HEK293 (cell line): ENCODE data around the gene PKN1.

Source experiments
- CTCF ChIA-PET: fragments of 350-600 bp; formaldehyde crosslinking; extraction: SDS; loops from one replicate; lab custom pipeline; 2021; ENCODE audit warnings: antibody characterized with exemption; lab: Yijun Ruan, JAX
- POLR2A ChIA-PET: fragments of 300-600 bp; formaldehyde crosslinking; extraction: SDS; loops from one replicate; lab custom pipeline; 2020; ENCODE audit warnings: antibody characterized with exemption, inconsistent platforms; lab: Yijun Ruan, JAX
- H3K27ac ChIP-seq: fragments of 200-500 bp; sonication (Bioruptor generic); 2 replicates; pipeline ENCODE4 v1.5.1; 2014; ENCODE audit warnings: low read depth, low read length, control low read depth, inconsistent platforms; ENCODE audit errors: extremely low read depth
- H3K36me3 ChIP-seq, 2 experiments: fragments of 200-500 bp in 1 of 2; sonication (Bioruptor generic) in 1 of 2; 1 replicate in 1 of 2; 2 replicates in 1 of 2; pipeline ENCODE4 v1.5.1; 2014 to 2017; ENCODE audit warnings: inconsistent platforms in 2 of 2, low read length in 2 of 2; ENCODE audit not compliant: control insufficient read depth in 2 of 2, insufficient read depth in 1 of 2
- H3K4me1 ChIP-seq: fragments of 200-500 bp; sonication (Bioruptor generic); 2 replicates; pipeline ENCODE4 v1.5.1; 2014; ENCODE audit warnings: mild to moderate bottlenecking, low read length, inconsistent platforms; ENCODE audit not compliant: control insufficient read depth, insufficient read depth
- H3K4me3 ChIP-seq: 2 replicates; pipeline ENCODE4 v1.5.1; 2011; ENCODE audit warnings: low read depth, mild to moderate bottlenecking, control low read depth, low read length, moderate library complexity
- H3K9me3 ChIP-seq: fragments of 200-500 bp; sonication (Bioruptor generic); 2 replicates; pipeline ENCODE4 v1.5.1; 2014; ENCODE audit warnings: low read depth, low read length, inconsistent platforms; ENCODE audit not compliant: control insufficient read depth, insufficient read depth
- GFI1B ChIP-seq: fragments of 450-650 bp; formaldehyde crosslinking; IDR thresholded peaks from 2 replicates; pipeline ENCODE4 v1.5.1; 2016; ENCODE audit warnings: missing biosample characterization, missing genetic modification characterization
- KLF17 ChIP-seq: fragments of 450-650 bp; formaldehyde crosslinking; IDR thresholded peaks from 2 replicates; pipeline ENCODE4 v1.5.1; 2016; ENCODE audit warnings: missing biosample characterization, missing genetic modification characterization
- PRDM10 ChIP-seq: fragments of 450-650 bp; formaldehyde crosslinking; IDR thresholded peaks from 2 replicates; pipeline ENCODE4 v1.5.1; 2016; ENCODE audit warnings: missing biosample characterization, missing genetic modification characterization
- SALL2 ChIP-seq: fragments of 450-650 bp; formaldehyde crosslinking; IDR thresholded peaks from 2 replicates; pipeline ENCODE4 v1.5.0; 2017; ENCODE audit warnings: missing biosample characterization, mild to moderate bottlenecking, missing genetic modification characterization, borderline replicate concordance
- SCRT2 ChIP-seq: fragments of 450-650 bp; formaldehyde crosslinking; IDR thresholded peaks from 2 replicates; pipeline ENCODE4 v1.5.1; 2016; ENCODE audit warnings: missing biosample characterization, missing genetic modification characterization
- ZBTB10 ChIP-seq: fragments of 450-650 bp; formaldehyde crosslinking; IDR thresholded peaks from 2 replicates; pipeline ENCODE4 v1.5.1; 2016; ENCODE audit warnings: missing biosample characterization, missing genetic modification characterization
- ZBTB11 ChIP-seq: fragments of 450-650 bp; formaldehyde crosslinking; conservative IDR thresholded peaks from 2 replicates; pipeline ENCODE4 v1.5.1; 2016; ENCODE audit warnings: low read depth, missing biosample characterization, missing genetic modification characterization
- ZBTB26 ChIP-seq: fragments of 450-650 bp; formaldehyde crosslinking; optimal IDR thresholded peaks from 2 replicates; pipeline ENCODE3; 2016; ENCODE audit warnings: missing biosample characterization, mild to moderate bottlenecking, missing genetic modification characterization
- ZNF132 ChIP-seq: fragments of 450-650 bp; formaldehyde crosslinking; IDR thresholded peaks from 2 replicates; pipeline ENCODE4 v1.5.1; 2017; ENCODE audit warnings: missing biosample characterization, missing genetic modification characterization, borderline replicate concordance
- ZNF24 ChIP-seq: fragments of 450-650 bp; formaldehyde crosslinking; IDR thresholded peaks from 2 replicates; pipeline ENCODE4 v1.5.1; 2016; ENCODE audit warnings: missing biosample characterization, missing genetic modification characterization
- ZNF26 ChIP-seq: fragments of 450-650 bp; formaldehyde crosslinking; IDR thresholded peaks from 2 replicates; pipeline ENCODE4 v1.5.1; 2016; ENCODE audit warnings: missing biosample characterization, missing genetic modification characterization
- ZNF645 ChIP-seq: fragments of 450-650 bp; formaldehyde crosslinking; IDR thresholded peaks from 2 replicates; pipeline ENCODE4; 2016; ENCODE audit warnings: missing biosample characterization, missing genetic modification characterization
- ZNF670 ChIP-seq: fragments of 450-650 bp; formaldehyde crosslinking; IDR thresholded peaks from 2 replicates; pipeline ENCODE4 v1.5.1; 2016; ENCODE audit warnings: missing biosample characterization, missing genetic modification characterization, low read depth

PKN1 gene

GRCh38 chr19:14512406-14512961 lies 79.4 kb downstream of the PKN1 start:
- Histone ChIP-seq H3K4me1 (no peaks in the 10 kb centered on the region; the same call in 1 of the 2 replicates), H3K4me3 (no peak overlapping the region), H3K27ac (no peak overlapping the region), H3K9me3 (no peaks in the 10 kb centered on the region), H3K36me3 (peaks cover 3 to 39% of the 10 kb centered on the region in 2 experiments; a peak in 1 of 3 replicates)
- ChIA-PET CTCF (interaction anchor here (0.6 to 0.7 kb wide), 3 partner anchors 30 to 322 kb away, joined by 3 to 4 read pairs (median 4); partner anchors contain the start of genes OR7A5 and OR7C1), POLR2A (interaction anchor here (0.6 kb wide), 1 partner anchor 62 kb away, joined by 4 read pairs; no protein-coding TSS in a partner anchor)
- no peak for TF ChIP-seq ZNF24 (tag by site-specific recombination)
- TF ChIP-seq GFI1B (tag by site-specific recombination), result no peak
- TF ChIP-seq ZNF645 (tag by site-specific recombination), result no peak
- no peak for TF ChIP-seq ZBTB26 (tag by site-specific recombination)
- no peak for TF ChIP-seq ZNF132 (tag by site-specific recombination)
- TF ChIP-seq KLF17 (tag by site-specific recombination), result no peak
- TF ChIP-seq ZNF26 (tag by site-specific recombination), result no peak
- no peak for TF ChIP-seq PRDM10 (tag by site-specific recombination)
- TF ChIP-seq ZBTB11 (tag by site-specific recombination), result no peak
- TF ChIP-seq ZBTB10, result no peak
- TF ChIP-seq SALL2 (tag by site-specific recombination), result no peak
- no peak for TF ChIP-seq ZNF670 (tag by site-specific recombination)
- TF ChIP-seq SCRT2 (tag by site-specific recombination), result no peak
